Naive thymus-derived CD4-positive, alpha-beta T cell (primary cell): ENCODE data around the gene ARHGAP12. TPM values are rescaled to one million over a fixed set of nuclear protein-coding genes. Genes with fewer than 3 reads are reported as not detected.

Source experiments
- ATAC-seq: fragments of 150-1000 bp; cut with Tn5 transposase; 2 replicates; pipeline ENCODE4 v1.10.0; 2021; ENCODE audit warnings: mild to moderate bottlenecking, moderate library complexity
- CTCF ChIA-PET: fragments of 350-600 bp; sonication (Branson Sonifier 250); formaldehyde crosslinking; loops from one replicate; lab custom pipeline; 2021; ENCODE audit warnings: antibody characterized with exemption; lab: Charles Lee
- POLR2A ChIA-PET: fragments of 350-600 bp; sonication (Branson Sonifier 250); formaldehyde crosslinking; loops from one replicate; lab custom pipeline; 2021; ENCODE audit warnings: antibody characterized with exemption, inconsistent platforms; lab: Charles Lee
- DNase-seq, 9 donors: peaks; one replicate each; pipeline versions ENCODE4 v3.0.0 to v3.0.0-alpha.2; 2020 to 2022; ENCODE audit warnings: mixed read lengths in 1 of 9
- H3K27ac ChIP-seq: one replicate; pipeline ENCODE4 v1.7.0; 2013; ENCODE audit warnings: mild to moderate bottlenecking, low read depth, low read length, moderate library complexity
- H3K27me3 ChIP-seq, 2 donors: one replicate each; pipeline ENCODE4 v1.7.0; 2013; ENCODE audit warnings: low read length in 2 of 2, mild to moderate bottlenecking in 2 of 2, moderate library complexity in 2 of 2; ENCODE audit not compliant: control insufficient read depth in 2 of 2, insufficient read depth in 2 of 2
- H3K36me3 ChIP-seq, 3 experiments: 1 replicate in 2 of 3; 2 replicates in 1 of 3; pipeline ENCODE4 v1.7.0; 2013; ENCODE audit warnings: low read length in 3 of 3, mild to moderate bottlenecking in 3 of 3, moderate library complexity in 1 of 3; ENCODE audit not compliant: insufficient read depth in 3 of 3, control insufficient read depth in 2 of 3
- H3K4me1 ChIP-seq, 2 donors: one replicate each; pipeline ENCODE4 v1.7.0; 2013; ENCODE audit warnings: low read length in 2 of 2, mild to moderate bottlenecking in 2 of 2, moderate library complexity in 1 of 2; ENCODE audit not compliant: control insufficient read depth in 2 of 2, insufficient read depth in 2 of 2
- H3K4me3 ChIP-seq: 2 replicates; pipeline ENCODE4 v1.7.0; 2013; ENCODE audit warnings: mild to moderate bottlenecking, low read length
- H3K9me3 ChIP-seq, 3 experiments: 1 replicate in 2 of 3; 2 replicates in 1 of 3; pipeline ENCODE4 v1.7.0; 2013; ENCODE audit warnings: low read length in 3 of 3; ENCODE audit not compliant: control insufficient read depth in 2 of 3
- H3K27ac Mint-ChIP-seq, 9 donors: one replicate each; pipeline ENCODE4 v1.8.0; 2020 to 2022; ENCODE audit warnings: mixed read lengths in 9 of 9, mild to moderate bottlenecking in 8 of 9, moderate library complexity in 5 of 9, inconsistent platforms in 2 of 9
- H3K27me3 Mint-ChIP-seq, 5 donors: one replicate each; pipeline ENCODE4 v1.8.0; 2021 to 2022; ENCODE audit warnings: mixed read lengths in 5 of 5, mild to moderate bottlenecking in 1 of 5
- H3K36me3 Mint-ChIP-seq, 5 donors: one replicate each; pipeline ENCODE4 v1.8.0; 2020 to 2022; ENCODE audit warnings: mixed read lengths in 5 of 5, mild to moderate bottlenecking in 3 of 5, inconsistent platforms in 1 of 5
- H3K4me1 Mint-ChIP-seq, 7 donors: one replicate each; pipeline ENCODE4 v1.8.0; 2020 to 2022; ENCODE audit warnings: mixed read lengths in 7 of 7, mild to moderate bottlenecking in 3 of 7, inconsistent platforms in 1 of 7
- H3K4me3 Mint-ChIP-seq, 10 donors: one replicate each; pipeline ENCODE4 v1.8.0; 2020 to 2022; ENCODE audit warnings: mild to moderate bottlenecking in 10 of 10, mixed read lengths in 10 of 10, moderate library complexity in 6 of 10, inconsistent platforms in 2 of 10
- H3K9me3 Mint-ChIP-seq, 11 donors: one replicate each; pipeline ENCODE4 v1.8.0; 2020 to 2022; ENCODE audit warnings: mixed read lengths in 11 of 11, mild to moderate bottlenecking in 4 of 11, inconsistent platforms in 1 of 11, moderate library complexity in 1 of 11
- intact Hi-C, 2 donors: fragments of 100-400 bp; cut with micrococcal nuclease; formaldehyde crosslinking; loops; one replicate each; pipeline ENCODE4 v1.15.1; 2023
- polyA plus RNA-seq, 2 donors: library from polyadenylated mRNA; unstranded; fragments of 300-500 nt; fragmentation: Illumina TruSeq; gene quantifications; one replicate each; pipeline ENCODE4 v1.2.3, GENCODE V29; 2021
- total RNA-seq, 6 experiments: library from RNA in 5 of 6; stranded (reverse) in 5 of 6; gene quantifications; 1 replicate in 5 of 6; 2 replicates in 1 of 6; pipeline ENCODE4 v1.2.3 and lab custom pipeline; 2021 to 2026

ARHGAP12 gene
- total and polyA plus RNA-seq, 7 experiments from 2014 or later = 10.5 to 34.6 (median 22.4) TPM

DNA sequence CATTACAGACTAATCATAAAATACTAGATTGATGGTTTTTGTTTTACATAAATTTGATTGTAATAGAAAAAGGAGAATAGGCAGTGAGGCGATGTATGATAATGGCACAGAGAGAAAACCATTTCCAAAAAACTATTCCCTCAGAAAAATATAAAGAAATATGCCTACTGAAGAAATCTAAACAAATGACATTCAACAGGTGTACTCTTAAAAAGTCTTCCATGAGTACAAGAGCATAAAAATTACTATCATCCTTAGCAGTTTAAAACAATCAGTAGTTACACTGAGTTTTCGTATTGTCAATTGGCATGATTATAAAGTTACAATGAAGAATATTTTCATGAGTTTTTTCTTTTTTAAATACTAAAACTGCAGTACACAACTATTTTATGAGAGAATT, 75.0 kb downstream of the ARHGAP12 start:
- DNase-seq (no peak), ATAC-seq (no peak)
- Histone ChIP-seq H3K9me3 (no peaks in the 10 kb centered on the region), H3K4me3 (no peak overlapping the region), H3K27ac (no peak overlapping the region), H3K27me3 (no peaks in the 10 kb centered on the region), H3K4me1 (no peaks in the 10 kb centered on the region), H3K36me3 (no peaks in the 10 kb centered on the region)
- H3K36me3 Mint-ChIP-seq = peaks cover 0 to 50% (median 17%) of the 10 kb centered on the region in 5 donors
- no peaks in the 10 kb centered on the region for H3K27me3 Mint-ChIP-seq
- CTCF ChIA-PET = no interaction called here
- no peak overlapping the region for H3K27ac Mint-ChIP-seq
- peaks cover 7 to 75% (median 42%) of the 10 kb centered on the region in 7 donors for H3K4me1 Mint-ChIP-seq
- intact Hi-C loops = no loop called here
- no peak overlapping the region for H3K4me3 Mint-ChIP-seq
- peaks cover 0 to under 1% (median 0%) of the 10 kb centered on the region in 11 donors for H3K9me3 Mint-ChIP-seq
- POLR2A ChIA-PET = no interaction called here

DNA sequence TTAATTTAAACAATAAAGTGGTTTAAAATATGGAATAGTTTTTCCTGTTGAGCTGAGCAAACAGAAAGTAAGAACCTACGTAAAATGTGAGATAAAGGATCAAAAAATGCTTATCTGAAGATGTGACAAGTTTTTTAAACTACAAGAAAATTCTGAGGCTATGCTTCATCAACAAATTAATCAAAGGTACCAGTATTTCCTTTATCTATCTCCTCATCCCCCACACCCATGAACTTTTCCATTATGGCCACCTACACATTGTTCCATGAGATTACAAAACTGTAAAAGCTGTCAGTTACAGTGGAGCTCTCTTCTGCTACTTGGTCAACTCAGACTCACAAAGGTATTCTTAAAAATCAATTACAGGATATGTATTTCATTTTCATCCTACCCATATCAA, 77.4 kb downstream of the ARHGAP12 start:
- H3K27me3 Mint-ChIP-seq = no peaks in the 10 kb centered on the region
- peaks cover 5 to 67% (median 32%) of the 10 kb centered on the region in 7 donors for H3K4me1 Mint-ChIP-seq
- H3K4me1 ChIP-seq = no peaks in the 10 kb centered on the region
- H3K4me3 Mint-ChIP-seq = peak overlapping the region in 1 of 10 donors; percentile 1
- ChIA-PET POLR2A (no interaction called here), CTCF (interaction anchor here (0.6 to 2.2 kb wide), 2 partner anchors 11 to 1487 kb away, joined by 3 to 5 read pairs; no protein-coding TSS in a partner anchor)
- H3K9me3 Mint-ChIP-seq = no peaks in the 10 kb centered on the region
- intact Hi-C loops = no loop called here
- no peaks in the 10 kb centered on the region for H3K27me3 ChIP-seq
- H3K9me3 ChIP-seq = no peaks in the 10 kb centered on the region
- H3K4me3 ChIP-seq = no peak overlapping the region
- peaks cover 2 to 43% (median 19%) of the 10 kb centered on the region in 5 donors for H3K36me3 Mint-ChIP-seq
- H3K27ac ChIP-seq = no peak overlapping the region
- ATAC-seq = no peak
- H3K27ac Mint-ChIP-seq = no peak overlapping the region
- H3K36me3 ChIP-seq = peaks cover 0 to 8% (median 0%) of the 10 kb centered on the region in 3 experiments
- no peak for DNase-seq

DNA sequence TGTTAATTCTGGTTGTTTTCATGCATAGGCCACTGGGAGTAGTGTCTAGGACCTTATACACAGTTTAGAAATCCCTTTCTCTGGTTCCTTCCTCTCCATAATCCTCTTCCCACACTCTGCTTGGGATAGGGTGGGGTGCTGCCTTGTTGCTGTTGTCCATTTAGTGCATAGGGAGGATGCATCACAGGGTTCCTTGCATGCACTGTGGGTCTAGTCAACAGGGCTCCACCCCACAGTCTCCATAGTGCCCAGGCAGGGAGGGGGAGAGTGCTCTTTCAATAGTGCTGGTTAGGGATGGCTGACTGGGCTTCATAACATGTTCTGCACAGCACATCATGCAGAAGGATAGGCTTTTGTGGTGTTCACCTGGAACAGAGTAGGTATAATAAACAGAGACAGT, 81.1 kb downstream of the ARHGAP12 start:
- Mint-ChIP-seq H3K4me3 (no peak overlapping the region), H3K9me3 (no peaks in the 10 kb centered on the region), H3K27me3 (no peaks in the 10 kb centered on the region), H3K36me3 (peaks cover 6 to 46% (median 20%) of the 10 kb centered on the region in 5 donors), H3K27ac (peak overlapping the region in 1 of 9 donors; percentile 67), H3K4me1 (peaks cover 5 to 61% (median 34%) of the 10 kb centered on the region in 7 donors)
- Histone ChIP-seq H3K4me1 (no peaks in the 10 kb centered on the region), H3K27ac (no peak overlapping the region), H3K36me3 (peaks cover 0 to 8% (median 0%) of the 10 kb centered on the region in 3 experiments), H3K9me3 (no peaks in the 10 kb centered on the region), H3K4me3 (no peak overlapping the region), H3K27me3 (no peaks in the 10 kb centered on the region)
- intact Hi-C loops = no loop called here
- DNase-seq = no peak
- ChIA-PET CTCF (no interaction called here), POLR2A (no interaction called here)
- ATAC-seq = no peak

DNA sequence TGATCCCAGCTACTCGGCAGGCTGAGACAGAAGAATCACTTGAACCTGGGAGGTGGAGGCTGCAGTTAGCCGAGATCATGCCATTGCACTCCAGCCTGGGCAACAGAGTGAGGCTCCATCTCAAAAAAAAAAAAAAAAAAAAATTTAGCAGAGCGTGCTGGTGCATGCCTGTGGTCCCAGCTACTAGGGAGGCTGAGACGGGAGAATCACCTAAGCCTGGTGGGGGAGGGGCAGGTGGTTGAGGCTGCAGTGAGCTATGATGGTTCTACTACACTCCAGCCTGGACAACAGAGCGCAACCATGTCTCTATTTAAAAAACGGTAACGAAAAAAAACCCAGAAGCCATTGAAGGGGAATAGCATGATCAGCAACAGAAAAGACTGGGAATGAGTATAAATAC, 89.9 kb downstream of the ARHGAP12 start:
- no peaks in the 10 kb centered on the region for H3K4me1 ChIP-seq
- H3K4me3 ChIP-seq = no peak overlapping the region
- ATAC-seq (no peak), DNase-seq (no peak)
- no peaks in the 10 kb centered on the region for H3K9me3 Mint-ChIP-seq
- no peak overlapping the region for H3K27ac ChIP-seq
- H3K36me3 ChIP-seq = peaks cover 0 to 5% (median 0%) of the 10 kb centered on the region in 3 experiments
- no peak overlapping the region for H3K4me3 Mint-ChIP-seq
- CTCF ChIA-PET = interaction anchor here (1.6 kb wide), 1 partner anchor 23 kb away, joined by 4 read pairs; no protein-coding TSS in a partner anchor
- peaks cover 4 to 32% (median 8%) of the 10 kb centered on the region in 5 donors for H3K36me3 Mint-ChIP-seq
- intact Hi-C loops = no loop called here
- H3K4me1 Mint-ChIP-seq = peaks cover 0 to 15% (median 10%) of the 10 kb centered on the region in 7 donors
- POLR2A ChIA-PET = interaction anchor here (1.0 kb wide), 1 partner anchor 16 kb away, joined by 3 read pairs; no protein-coding TSS in a partner anchor
- no peaks in the 10 kb centered on the region for H3K27me3 Mint-ChIP-seq
- no peak overlapping the region for H3K27ac Mint-ChIP-seq
- no peaks in the 10 kb centered on the region for H3K27me3 ChIP-seq
- no peaks in the 10 kb centered on the region for H3K9me3 ChIP-seq

DNA sequence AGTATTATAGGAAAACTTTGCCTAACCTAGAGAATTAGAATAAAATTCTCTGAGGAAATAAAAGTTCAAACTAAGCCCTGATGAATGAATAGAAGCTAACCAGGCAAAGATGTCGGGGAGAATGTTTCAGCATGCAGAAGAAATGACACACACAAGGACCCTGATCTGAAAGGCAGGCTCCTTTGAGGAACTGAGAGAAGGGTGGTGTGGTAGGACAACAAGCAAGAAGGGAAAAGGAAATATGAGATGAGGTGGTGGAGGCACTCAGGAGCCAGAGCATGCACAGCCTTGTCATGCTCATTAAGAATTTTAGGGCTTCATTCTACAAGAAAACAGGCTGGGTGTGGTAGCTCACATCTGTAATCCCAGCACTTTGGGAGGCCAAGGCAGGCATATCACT, 90.6 kb downstream of the ARHGAP12 start:
- no peak overlapping the region for H3K27ac Mint-ChIP-seq
- ChIA-PET POLR2A (no interaction called here), CTCF (no interaction called here)
- no peak overlapping the region for H3K4me3 ChIP-seq
- H3K9me3 ChIP-seq = no peaks in the 10 kb centered on the region
- intact Hi-C loops = no loop called here
- H3K36me3 Mint-ChIP-seq = peaks cover 4 to 31% (median 8%) of the 10 kb centered on the region in 5 donors
- peaks cover 0 to 21% (median 16%) of the 10 kb centered on the region in 7 donors for H3K4me1 Mint-ChIP-seq
- H3K9me3 Mint-ChIP-seq = no peaks in the 10 kb centered on the region
- H3K4me3 Mint-ChIP-seq = no peak overlapping the region
- H3K27ac ChIP-seq = no peak overlapping the region
- no peak for ATAC-seq
- peaks cover 0 to 4% of the 10 kb centered on the region in 2 donors for H3K4me1 ChIP-seq
- H3K27me3 Mint-ChIP-seq = no peaks in the 10 kb centered on the region
- DNase-seq = no peak
- no peaks in the 10 kb centered on the region for H3K27me3 ChIP-seq
- peaks cover 0 to 5% (median 0%) of the 10 kb centered on the region in 3 experiments for H3K36me3 ChIP-seq

DNA sequence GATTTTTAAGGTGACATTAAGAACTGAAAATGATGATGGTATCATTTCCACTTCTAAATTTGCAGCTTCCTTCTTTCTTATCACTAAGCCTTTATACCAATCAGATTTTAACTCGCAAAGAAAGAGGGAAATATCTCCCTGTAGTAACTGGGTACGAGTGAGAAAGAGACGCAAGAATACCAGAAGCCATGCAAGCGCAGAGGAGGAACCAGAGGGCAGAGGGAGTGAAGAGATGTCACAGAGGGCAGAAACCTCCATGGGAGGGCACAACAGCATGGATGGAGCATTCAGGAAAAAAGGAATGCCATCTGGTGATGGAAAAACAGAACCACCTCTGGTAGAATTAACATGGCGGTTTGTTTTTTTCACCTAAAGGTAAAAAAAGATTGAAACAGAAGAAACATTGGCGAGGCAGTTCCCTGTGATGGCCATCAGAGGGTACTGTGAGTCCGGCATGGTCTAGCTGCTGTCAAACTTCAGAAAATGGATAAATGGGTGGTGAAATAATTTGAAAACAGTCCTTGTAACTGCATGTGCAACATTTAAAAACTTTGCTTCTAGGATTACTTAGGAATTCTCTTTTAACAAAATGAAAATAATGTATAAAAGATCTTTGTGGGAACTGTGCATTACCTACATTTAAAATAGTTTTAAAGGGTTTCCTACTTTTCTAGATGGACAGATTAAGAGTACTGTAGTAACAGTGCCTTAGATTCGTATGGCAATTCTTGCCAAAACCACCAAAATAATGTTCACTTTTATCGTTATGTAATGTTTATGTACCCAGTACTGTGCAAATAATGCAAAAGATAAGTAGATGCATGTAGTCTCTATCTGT, 91.8 kb downstream of the ARHGAP12 start:
- Histone ChIP-seq H3K9me3 (no peaks in the 10 kb centered on the region), H3K4me3 (no peak overlapping the region), H3K36me3 (peaks cover 0 to 5% (median 0%) of the 10 kb centered on the region in 3 experiments), H3K27ac (no peak overlapping the region), H3K4me1 (peaks cover 0 to 6% of the 10 kb centered on the region in 2 donors), H3K27me3 (no peaks in the 10 kb centered on the region)
- no peaks in the 10 kb centered on the region for H3K9me3 Mint-ChIP-seq
- intact Hi-C loops = no loop called here
- peak overlapping the region in 1 of 9 donors; percentile 24 for H3K27ac Mint-ChIP-seq
- no peaks in the 10 kb centered on the region for H3K27me3 Mint-ChIP-seq
- H3K36me3 Mint-ChIP-seq = peaks cover 1 to 30% (median 8%) of the 10 kb centered on the region in 5 donors
- ChIA-PET POLR2A (no interaction called here), CTCF (interaction anchor here (0.6 kb wide), 1 partner anchor 169 kb away, joined by 6 read pairs; no protein-coding TSS in a partner anchor)
- DNase-seq (peak in 4 of 9 donors; percentile 3 to 16 (median 4)), ATAC-seq (no peak)
- peaks cover 0 to 21% (median 18%) of the 10 kb centered on the region in 7 donors for H3K4me1 Mint-ChIP-seq
- no peak overlapping the region for H3K4me3 Mint-ChIP-seq
